Heart left ventricle (tissue), 16 donors: ENCODE measurements around the gene CAD. TPM values are rescaled to one million over a fixed set of nuclear protein-coding genes. Genes with fewer than 3 reads are reported as not detected.

Source experiments
- ATAC-seq, 4 donors: fragments of 200-7000 bp; cut with Tn5 transposase; one replicate each; pipeline ENCODE4 v1.9.1; 2020 to 2022; ENCODE audit warnings: moderate library complexity in 4 of 4, mild to moderate bottlenecking in 3 of 4, moderate number of reproducible peaks in 1 of 4
- DNase-seq, 5 donors: peaks; one replicate each; pipeline ENCODE4 v3.0.0-alpha.2; 2020
- H3K27ac ChIP-seq, 12 donors: fragments of 200-600 bp; sonication (generic) in 4 of 12; one replicate each; pipeline versions ENCODE4 v1.5.0 to v1.8.0; 2016 to 2022; ENCODE audit warnings: mild to moderate bottlenecking in 2 of 12
- H3K27me3 ChIP-seq, 9 donors: fragments of 200-600 bp; sonication (generic) in 2 of 9; one replicate each; pipeline versions ENCODE4 v1.5.1 to v1.8.0; 2016 to 2022; ENCODE audit warnings: mild to moderate bottlenecking in 3 of 9
- H3K36me3 ChIP-seq, 9 donors: fragments of 200-600 bp; sonication (generic) in 2 of 9; one replicate each; pipeline versions ENCODE4 v1.5.0 to v1.8.0; 2018 to 2022; ENCODE audit warnings: mild to moderate bottlenecking in 2 of 9
- H3K4me1 ChIP-seq, 12 donors: fragments of 200-600 bp; sonication (generic) in 4 of 12; one replicate each; pipeline versions ENCODE4 v1.5.0 to v1.8.0; 2016 to 2022; ENCODE audit warnings: mild to moderate bottlenecking in 3 of 12
- H3K4me3 ChIP-seq, 12 donors: fragments of 200-600 bp; sonication (generic) in 4 of 12; one replicate each; pipeline versions ENCODE4 v1.5.0 to v1.8.0; 2017 to 2022; ENCODE audit warnings: mild to moderate bottlenecking in 9 of 12, moderate library complexity in 4 of 12
- H3K9me3 ChIP-seq, 12 donors: fragments of 200-600 bp; sonication (generic) in 4 of 12; one replicate each; pipeline versions ENCODE4 v1.5.0 to v1.8.0; 2016 to 2022; ENCODE audit warnings: mild to moderate bottlenecking in 1 of 12
- POLR2A ChIP-seq, 2 donors: fragments of 450-650 bp; IDR thresholded peaks; one replicate each; pipeline ENCODE4 v1.6.1; 2017; ENCODE audit warnings: antibody characterized with exemption in 2 of 2, mild to moderate bottlenecking in 2 of 2, moderate library complexity in 2 of 2
- WGBS, 4 donors: extraction: QIAGEN DNeasy Blood & Tissue Kit in 2 of 4; methylation state at CpG; one replicate each; pipeline versions ENCODE4 v1.1.5 to v1.1.7; 2013 to 2018; 5-methylcytosine and 5-hydroxymethylcytosine counted together
- intact Hi-C, 10 donors: fragments of 100-400 bp; cut with DNase I; formaldehyde crosslinking; loops; one replicate each; pipeline versions ENCODE4 v1.11.1 to v1.14.2; 2022
- polyA plus RNA-seq, 2 donors: library from polyadenylated mRNA; stranded (reverse); fragments of 200-250 nt; gene quantifications; one replicate each; pipeline ENCODE4 v1.2.3, GENCODE V29; 2013
- total RNA-seq, 9 donors: library from RNA; depleted of rRNA in 2 of 9; stranded (reverse); fragments of >200 nt in 2 of 9; fragmentation: NEBNext Ultra II Directional in 3 of 9; extraction: Animal tissue kit (Norgen Biotek cat#: 25700) in 3 of 9; gene quantifications; one replicate each; pipeline versions ENCODE4 v1.1.0 to v1.2.4, GENCODE V29; 2016 to 2023
- TF ChIP-seq, protein P1 (sequence below), 12 donors: fragments of 200-600 bp; sonication (generic) in 4 of 12; IDR thresholded peaks; one replicate each; pipeline versions ENCODE4 v1.5.0 to v1.8.0; 2018 to 2022; ENCODE audit warnings: antibody characterized with exemption in 12 of 12, mild to moderate bottlenecking in 5 of 12
- donor health status: ischemic (EF 13 %, LVEDD 7.1; RV severe dilation, severe dysfunction).
- donor health status: healthy with polysubstance abuse.
- donor health status: DM: no; HTN: yes; CAD: no.
- donor health status: DM: no; HTN: no; CAD: no.
- donor health status: ischemic (EF 25% LVEDD 6.9; RV normal size, moderate dysfunction).
- donor health status: ischemic (EF 25% LVEDD 5.7; RV mildly dilated, moderate dysfunction).
- donor health status: healthy.
- donor health status: DM: yes; HTN: yes; CAD: no.
- donor health status: ischemic (EF 35%, LVEDD 5.7; RV mildly dilated, moderate dysfunction).
- donor health status: nonischemic (EF 11% LVEDD 7.7; RV severe dilation, severe dysfunction).
- donor health status: DM: yes; HTN: yes; CAD: no.
- donor health status: PGD.
- donor health status: ischemic (EF 29% LVEDD 5.4; RV normal size, mild dysfunction).
- donor health status: nonischemic (EF 23%, LVEDD 6.1; RV moderate dilation, normal function).

The CAD gene
- total and polyA plus RNA-seq, 11 donors: 3.2 to 14.2 (median 6.7) TPM

DNA sequence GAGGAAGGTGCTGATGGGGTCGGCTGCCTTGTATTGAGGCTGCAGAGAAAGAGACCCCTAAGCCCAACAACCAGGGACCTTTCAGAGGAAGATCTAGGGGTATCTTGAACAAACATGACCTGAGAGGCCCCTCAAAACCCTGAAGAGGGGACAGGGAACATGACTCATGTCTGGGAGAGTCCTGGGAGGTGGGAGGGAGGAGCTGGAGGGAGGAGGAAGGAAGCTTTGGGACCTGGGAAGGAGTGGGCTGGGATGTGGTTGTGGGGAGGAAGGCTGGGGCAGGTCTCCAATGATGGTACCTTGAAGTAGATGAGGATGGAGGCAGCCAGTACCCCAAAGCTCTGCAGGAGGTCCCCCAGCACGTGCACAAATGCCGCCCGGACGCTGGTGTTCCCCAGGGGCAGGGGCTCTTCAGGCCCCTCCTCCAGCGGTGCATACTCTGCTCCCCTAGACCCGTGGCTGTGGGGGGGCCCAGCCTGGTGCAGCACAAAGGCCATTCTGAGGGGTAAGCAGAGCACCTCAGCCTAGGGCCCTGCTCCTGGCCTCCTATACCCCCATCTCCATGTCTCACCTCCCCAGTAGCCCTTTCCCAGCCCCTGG lies 39.8 kb downstream of the CAD start:
- intact Hi-C loops: no loop called here
- Histone ChIP-seq H3K27me3 (peaks cover 7 to 74% (median 15%) of the 10 kb centered on the region in 9 donors), H3K9me3 (no peaks in the 10 kb centered on the region), H3K4me3 (no peak overlapping the region), H3K27ac (no peak overlapping the region), H3K4me1 (peaks cover 0 to 9% (median 0%) of the 10 kb centered on the region in 12 donors), H3K36me3 (no peaks in the 10 kb centered on the region)
- no peak for DNase-seq
- TF ChIP-seq POLR2A (IDR thresholded peaks at IDR 0.05): no peak
- TF ChIP-seq, protein P1, sequence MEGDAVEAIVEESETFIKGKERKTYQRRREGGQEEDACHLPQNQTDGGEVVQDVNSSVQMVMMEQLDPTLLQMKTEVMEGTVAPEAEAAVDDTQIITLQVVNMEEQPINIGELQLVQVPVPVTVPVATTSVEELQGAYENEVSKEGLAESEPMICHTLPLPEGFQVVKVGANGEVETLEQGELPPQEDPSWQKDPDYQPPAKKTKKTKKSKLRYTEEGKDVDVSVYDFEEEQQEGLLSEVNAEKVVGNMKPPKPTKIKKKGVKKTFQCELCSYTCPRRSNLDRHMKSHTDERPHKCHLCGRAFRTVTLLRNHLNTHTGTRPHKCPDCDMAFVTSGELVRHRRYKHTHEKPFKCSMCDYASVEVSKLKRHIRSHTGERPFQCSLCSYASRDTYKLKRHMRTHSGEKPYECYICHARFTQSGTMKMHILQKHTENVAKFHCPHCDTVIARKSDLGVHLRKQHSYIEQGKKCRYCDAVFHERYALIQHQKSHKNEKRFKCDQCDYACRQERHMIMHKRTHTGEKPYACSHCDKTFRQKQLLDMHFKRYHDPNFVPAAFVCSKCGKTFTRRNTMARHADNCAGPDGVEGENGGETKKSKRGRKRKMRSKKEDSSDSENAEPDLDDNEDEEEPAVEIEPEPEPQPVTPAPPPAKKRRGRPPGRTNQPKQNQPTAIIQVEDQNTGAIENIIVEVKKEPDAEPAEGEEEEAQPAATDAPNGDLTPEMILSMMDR (IDR thresholded peaks at IDR 0.05): no peak
- ATAC-seq: no peak
- WGBS, 4 donors: 59 to 80% (median 72%) methylated on average over 4 to 7 of the region's 7 CpGs

DNA sequence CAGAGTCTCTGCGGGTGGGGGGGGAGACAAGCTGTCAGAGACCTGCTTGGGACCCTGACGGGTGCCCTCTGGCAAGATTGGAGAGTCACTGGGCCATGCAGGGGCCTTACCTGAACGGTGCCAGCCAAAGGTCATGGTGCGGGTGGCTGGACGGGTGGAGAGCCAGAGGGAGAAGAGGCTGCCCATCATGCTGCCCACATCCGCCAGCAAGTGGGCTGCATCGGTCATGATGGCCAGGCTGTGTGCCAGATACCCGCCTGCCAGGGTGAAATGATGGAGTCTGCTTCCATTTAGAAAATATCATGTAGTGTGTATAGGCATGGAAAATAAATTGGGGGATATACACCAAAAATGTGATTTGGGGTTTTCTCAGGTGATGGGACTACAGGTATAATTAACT lies 40.9 kb downstream of the CAD start:
- 88 to 93% (median 88%) methylated on average over 7 to 8 of the region's 8 CpGs for WGBS, 4 donors
- DNase-seq (no peak), ATAC-seq (no peak)
- no peaks in the 10 kb centered on the region for H3K36me3 ChIP-seq
- H3K4me3 ChIP-seq: no peak overlapping the region
- TF ChIP-seq POLR2A (IDR thresholded peaks at IDR 0.05): no peak
- TF ChIP-seq, protein P1 (IDR thresholded peaks at IDR 0.05): no peak
- no peaks in the 10 kb centered on the region for H3K9me3 ChIP-seq
- H3K4me1 ChIP-seq: peaks cover 0 to 18% (median 9%) of the 10 kb centered on the region in 12 donors
- intact Hi-C loops: no loop called here
- no peak overlapping the region for H3K27ac ChIP-seq
- peaks cover 16 to 77% (median 25%) of the 10 kb centered on the region in 9 donors for H3K27me3 ChIP-seq

DNA sequence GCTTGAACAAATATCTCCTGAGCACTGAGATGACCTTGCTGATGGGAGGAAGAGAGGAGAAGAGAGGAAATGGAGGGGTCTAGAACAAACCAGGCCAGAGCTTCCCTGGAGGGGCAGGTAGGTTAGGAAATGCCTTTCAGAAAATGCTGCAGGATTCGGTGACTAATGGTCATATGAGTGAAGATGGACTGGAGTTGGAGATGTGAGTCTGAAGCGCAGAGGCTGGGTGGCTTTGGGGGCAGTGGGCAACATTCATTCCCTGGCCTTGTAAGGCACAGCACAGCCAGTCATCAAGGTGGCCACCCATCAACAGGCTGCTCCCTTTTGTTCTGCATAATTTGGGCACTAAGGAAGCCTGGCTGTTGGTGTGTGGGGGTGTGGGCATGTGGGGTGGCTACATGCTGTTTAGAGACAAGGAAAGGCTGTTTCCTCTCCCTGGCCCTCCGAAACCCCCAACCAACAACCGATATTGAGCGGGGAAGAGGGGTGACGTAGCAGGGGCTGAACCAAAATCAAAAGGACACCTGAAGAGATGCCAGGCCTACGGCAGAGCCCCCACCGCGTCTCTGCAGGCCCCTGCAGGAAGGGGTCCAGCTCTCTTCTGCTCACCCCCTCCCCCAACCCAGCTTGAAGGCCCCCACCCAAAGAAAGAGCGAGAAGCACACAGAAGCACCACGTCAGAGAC lies 44.2 kb downstream of the CAD start:
- 45 to 58% (median 50%) methylated on average over 11 of the region's 11 CpGs for WGBS, 4 donors

DNA sequence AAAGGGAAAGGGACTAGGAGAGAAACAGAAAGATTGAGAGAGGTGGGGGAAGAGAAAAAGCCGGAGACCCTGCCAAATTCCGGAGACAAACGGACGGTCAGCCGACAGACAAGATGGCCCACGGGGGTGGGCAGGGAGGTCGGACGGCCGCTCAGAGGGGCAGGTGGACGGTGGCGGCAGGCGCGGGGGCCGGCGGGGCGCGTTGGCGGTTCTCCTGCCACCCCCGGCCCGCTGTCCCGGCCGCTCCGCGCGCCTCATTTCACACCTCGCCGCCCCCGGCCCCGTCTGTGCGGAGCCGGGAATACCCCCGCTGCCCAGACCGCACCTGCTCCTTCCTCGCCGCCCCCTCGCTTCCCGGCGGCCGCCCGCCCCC lies 44.7 kb downstream of the CAD start:
- TF ChIP-seq, protein P1 (IDR thresholded peaks at IDR 0.05): no peak
- no peak for TF ChIP-seq POLR2A (IDR thresholded peaks at IDR 0.05)
- peaks cover 21 to 90% (median 38%) of the 10 kb centered on the region in 9 donors for H3K27me3 ChIP-seq
- H3K36me3 ChIP-seq: no peaks in the 10 kb centered on the region
- H3K4me1 ChIP-seq: peaks cover 0 to 43% (median 26%) of the 10 kb centered on the region in 12 donors
- DNase-seq (no peak), ATAC-seq (no peak)
- intact Hi-C loops: loop anchor here in 3 of 10 donors (2.0 to 5.0 kb wide), 2 partner anchors 19 to 40 kb away; no protein-coding TSS in a partner anchor
- no peaks in the 10 kb centered on the region for H3K9me3 ChIP-seq
- H3K4me3 ChIP-seq: peak overlapping the region; percentile 33 to 81 (median 62)
- H3K27ac ChIP-seq: peak overlapping the region in 2 of 12 donors; percentile 25 to 48
- WGBS, 4 donors: 1 to 10% (median 4%) methylated on average over 15 to 40 of the region's 40 CpGs

More for the DNA sequence above, 44.2 kb downstream of the CAD start:
- TF ChIP-seq, protein P1 (IDR thresholded peaks at IDR 0.05): no peak
- no peak for TF ChIP-seq POLR2A (IDR thresholded peaks at IDR 0.05)
- Histone ChIP-seq H3K9me3 (no peaks in the 10 kb centered on the region), H3K4me1 (peaks cover 0 to 43% (median 26%) of the 10 kb centered on the region in 12 donors), H3K27ac (no peak overlapping the region), H3K27me3 (peaks cover 21 to 92% (median 41%) of the 10 kb centered on the region in 9 donors), H3K4me3 (peak overlapping the region in 9 of 12 donors; percentile 33 to 81 (median 62)), H3K36me3 (no peaks in the 10 kb centered on the region)
- ATAC-seq: no peak
- no peak for DNase-seq
- intact Hi-C loops: loop anchor here in 2 of 10 donors (5.0 kb wide), 1 partner anchor 41 kb away; no protein-coding TSS in a partner anchor
